Ectodermal cell (in vitro differentiated cells): ENCODE data around the gene TNS1.

Experiments used
- H3K27ac ChIP-seq: 2 replicates; pipeline ENCODE4 v1.7.0; 2013; ENCODE audit warnings: mild to moderate bottlenecking, low read depth, low read length; ENCODE audit not compliant: insufficient read depth, poor library complexity, severe bottlenecking
- H3K27me3 ChIP-seq: 2 replicates; pipeline ENCODE4 v1.7.0; 2013; ENCODE audit warnings: mild to moderate bottlenecking, low read length; ENCODE audit not compliant: insufficient read depth, control insufficient read depth, poor library complexity, severe bottlenecking
- H3K36me3 ChIP-seq: one replicate; pipeline ENCODE4 v1.7.0; 2013; ENCODE audit warnings: low read length; ENCODE audit not compliant: control insufficient read depth, insufficient read depth
- H3K4me1 ChIP-seq: one replicate; pipeline ENCODE4 v1.7.0; 2013; ENCODE audit warnings: low read length; ENCODE audit not compliant: control insufficient read depth, insufficient read depth
- H3K4me3 ChIP-seq: 2 replicates; pipeline ENCODE4 v1.7.0; 2013; ENCODE audit warnings: low read depth, low read length, control low read depth; ENCODE audit not compliant: insufficient read depth
- H3K9me3 ChIP-seq: 2 replicates; pipeline ENCODE4 v1.7.0; 2013; ENCODE audit warnings: mild to moderate bottlenecking, low read length, moderate library complexity; ENCODE audit not compliant: control insufficient read depth
- WGBS, 2 experiments: methylation state at CpG; one replicate each; pipeline ENCODE4 v1.1.7; 2013; ENCODE audit warnings: missing lambda C conversion rate in 2 of 2; 5-methylcytosine and 5-hydroxymethylcytosine counted together

TNS1 gene

GRCh38 chr2:217834057-217834620 lies 168.7 kb downstream of the TNS1 start:
- Histone ChIP-seq H3K27ac (no peak overlapping the region), H3K36me3 (no peaks in the 10 kb centered on the region), H3K4me3 (no peak overlapping the region), H3K27me3 (peaks cover 74% of the 10 kb centered on the region), H3K9me3 (no peaks in the 10 kb centered on the region), H3K4me1 (peaks cover 30% of the 10 kb centered on the region)
- WGBS, 2 experiments, result 91 to 93% methylated on average over 3 of the region's 3 CpGs

- Histone ChIP-seq H3K4me3 (no peak overlapping the region), H3K27ac (no peak overlapping the region), H3K9me3 (no peaks in the 10 kb centered on the region), H3K36me3 (no peaks in the 10 kb centered on the region), H3K27me3 (peaks cover 68% of the 10 kb centered on the region), H3K4me1 (peaks cover 29% of the 10 kb centered on the region)
- WGBS, 2 experiments, result 95 to 99% methylated on average over 7 of the region's 8 CpGs
Measured at GRCh38 chr2:217833439-217833838, 169.4 kb downstream of the TNS1 start.

GRCh38 chr2:217832987-217833386 lies 169.8 kb downstream of the TNS1 start:
- 95 to 96% methylated on average over 15 of the region's 15 CpGs for WGBS, 2 experiments
- Histone ChIP-seq H3K9me3 (no peaks in the 10 kb centered on the region), H3K4me1 (peaks cover 25% of the 10 kb centered on the region), H3K27me3 (peaks cover 63% of the 10 kb centered on the region), H3K27ac (no peak overlapping the region), H3K36me3 (no peaks in the 10 kb centered on the region), H3K4me3 (no peak overlapping the region)

- no peaks in the 10 kb centered on the region for H3K9me3 ChIP-seq
- no peak overlapping the region for H3K27ac ChIP-seq
- peaks cover 16% of the 10 kb centered on the region for H3K4me1 ChIP-seq
- H3K27me3 ChIP-seq, result peaks cover 62% of the 10 kb centered on the region
- 87 to 91% methylated on average over 5 of the region's 5 CpGs for WGBS, 2 experiments
- H3K36me3 ChIP-seq, result no peaks in the 10 kb centered on the region
- H3K4me3 ChIP-seq, result no peak overlapping the region
Measured at GRCh38 chr2:217832115-217832514, 170.7 kb downstream of the TNS1 start.

GRCh38 chr2:217831306-217831705 lies 171.5 kb downstream of the TNS1 start:
- 94% methylated on average over 10 of the region's 10 CpGs for WGBS, 2 experiments
- Histone ChIP-seq H3K4me1 (peaks cover 12% of the 10 kb centered on the region), H3K4me3 (no peak overlapping the region), H3K27me3 (peaks cover 61% of the 10 kb centered on the region), H3K27ac (no peak overlapping the region), H3K36me3 (no peaks in the 10 kb centered on the region), H3K9me3 (no peaks in the 10 kb centered on the region)

- 95% methylated on average over 6 of the region's 6 CpGs for WGBS, 2 experiments
- Histone ChIP-seq H3K27me3 (peaks cover 59% of the 10 kb centered on the region), H3K4me3 (no peak overlapping the region), H3K4me1 (peaks cover 9% of the 10 kb centered on the region), H3K27ac (no peak overlapping the region), H3K9me3 (no peaks in the 10 kb centered on the region), H3K36me3 (no peaks in the 10 kb centered on the region)
Measured at GRCh38 chr2:217830807-217831206, 172.0 kb downstream of the TNS1 start.

GRCh38 chr2:217830061-217830460 lies 172.7 kb downstream of the TNS1 start:
- Histone ChIP-seq H3K27ac (no peak overlapping the region), H3K27me3 (peaks cover 52% of the 10 kb centered on the region), H3K4me3 (no peak overlapping the region), H3K4me1 (peaks cover 6% of the 10 kb centered on the region), H3K36me3 (no peaks in the 10 kb centered on the region), H3K9me3 (no peaks in the 10 kb centered on the region)
- WGBS, 2 experiments, result 91 to 95% methylated on average over 9 of the region's 9 CpGs

- 92 to 97% methylated on average over 8 of the region's 8 CpGs for WGBS, 2 experiments
- Histone ChIP-seq H3K27me3 (peaks cover 45% of the 10 kb centered on the region), H3K27ac (no peak overlapping the region), H3K9me3 (no peaks in the 10 kb centered on the region), H3K4me1 (peaks cover 6% of the 10 kb centered on the region), H3K4me3 (no peak overlapping the region), H3K36me3 (no peaks in the 10 kb centered on the region)
Measured at GRCh38 chr2:217829420-217829819, 173.4 kb downstream of the TNS1 start.

GRCh38 chr2:217828336-217828735 lies 174.5 kb downstream of the TNS1 start:
- WGBS, 2 experiments, result 90 to 91% methylated on average over 4 of the region's 4 CpGs
- H3K27me3 ChIP-seq, result peaks cover 34% of the 10 kb centered on the region

GRCh38 chr2:217827430-217828201 lies 175.2 kb downstream of the TNS1 start:
- no peaks in the 10 kb centered on the region for H3K36me3 ChIP-seq

More at GRCh38 chr2:217828336-217828735, 174.5 kb downstream of the TNS1 start:
- Histone ChIP-seq H3K4me3 (no peak overlapping the region), H3K36me3 (no peaks in the 10 kb centered on the region), H3K9me3 (no peaks in the 10 kb centered on the region), H3K27ac (no peak overlapping the region), H3K4me1 (peaks cover 6% of the 10 kb centered on the region)

More at GRCh38 chr2:217827430-217828201, 175.2 kb downstream of the TNS1 start:
- Histone ChIP-seq H3K4me3 (no peak overlapping the region), H3K4me1 (peaks cover 6% of the 10 kb centered on the region), H3K9me3 (no peaks in the 10 kb centered on the region), H3K27ac (no peak overlapping the region), H3K27me3 (peaks cover 27% of the 10 kb centered on the region)
- WGBS, 2 experiments, result 79 to 80% methylated on average over 14 of the region's 14 CpGs
